ENCODE measurements around the gene R3HDM2.
A peak's percentile ranks its signal among the peaks of the same experiment; 100 is the strongest.
"Not testable (repeated sequence)": the region's sequence is repeated elsewhere in the genome, so short reads cannot be mapped to it uniquely, and the experiment has no call there.

The R3HDM2 gene

GRCh38 chr12:57420482-57420881 is 10.4 kb downstream of the R3HDM2 start:
- no peak for DNase-seq

- DNase-seq: no peak
Observed at GRCh38 chr12:57419495-57419894, 11.3 kb downstream of the R3HDM2 start.

GRCh38 chr12:57418255-57418654 is 12.6 kb downstream of the R3HDM2 start:
- DNase-seq: no peak

- DNase-seq: peak; percentile 4
Observed at GRCh38 chr12:57416039-57416996, 14.5 kb downstream of the R3HDM2 start.

GRCh38 chr12:57415088-57415487 is 15.8 kb downstream of the R3HDM2 start:
- no peak for DNase-seq

- DNase-seq: not testable (repeated sequence)
Observed at GRCh38 chr12:57414160-57414559, 16.7 kb downstream of the R3HDM2 start.

- no peak for DNase-seq
Observed at GRCh38 chr12:57410534-57410933, 20.3 kb downstream of the R3HDM2 start.

GRCh38 chr12:57404966-57405640 is 25.7 kb downstream of the R3HDM2 start:
- no peak for DNase-seq

- DNase-seq: not testable (repeated sequence)
Observed at GRCh38 chr12:57402156-57402555, 28.7 kb downstream of the R3HDM2 start.

GRCh38 chr12:57401165-57401564 is 29.7 kb downstream of the R3HDM2 start:
- DNase-seq: no peak

- not testable (repeated sequence) for DNase-seq
Observed at GRCh38 chr12:57399718-57400463, 31.0 kb downstream of the R3HDM2 start.

GRCh38 chr12:57397441-57397840 is 33.4 kb downstream of the R3HDM2 start:
- no peak for DNase-seq

- no peak for DNase-seq
Observed at GRCh38 chr12:57395121-57395520, 35.7 kb downstream of the R3HDM2 start.

GRCh38 chr12:57390174-57390573 is 40.7 kb downstream of the R3HDM2 start:
- DNase-seq: no peak

- peak; percentile 81 for DNase-seq
Observed at GRCh38 chr12:57389033-57389432, 41.8 kb downstream of the R3HDM2 start.

- no peak for DNase-seq
Observed at GRCh38 chr12:57388425-57388824, 42.4 kb downstream of the R3HDM2 start.

GRCh38 chr12:57386187-57386720 is 44.6 kb downstream of the R3HDM2 start:
- DNase-seq: no peak

- DNase-seq: no peak
Observed at GRCh38 chr12:57385586-57385985, 45.3 kb downstream of the R3HDM2 start.

- no peak for DNase-seq
Observed at GRCh38 chr12:57384478-57384877, 46.4 kb downstream of the R3HDM2 start.

- no peak for DNase-seq
Observed at GRCh38 chr12:57381693-57382220, 49.1 kb downstream of the R3HDM2 start.

- DNase-seq: no peak
Observed at GRCh38 chr12:57380300-57380699, 50.5 kb downstream of the R3HDM2 start.

GRCh38 chr12:57377103-57377840 is 53.6 kb downstream of the R3HDM2 start:
- DNase-seq: no peak

Measured in fibroblast of skin of scalp (primary cell).